ENCODE data around the gene DEAF1.

Gene DEAF1

GRCh38 chr11:641806-642370, 53.1 kb downstream of the DEAF1 start:
- no peak for DNase-seq

- DNase-seq = no peak
Observed at GRCh38 chr11:640021-640706, 54.9 kb downstream of the DEAF1 start.

- no peak for DNase-seq
Observed at GRCh38 chr11:639332-639955, 55.6 kb downstream of the DEAF1 start.

- no peak for DNase-seq
Observed at GRCh38 chr11:638631-639331, 56.2 kb downstream of the DEAF1 start.

- DNase-seq = no peak
Observed at GRCh38 chr11:637593-638521, 57.2 kb downstream of the DEAF1 start.

GRCh38 chr11:637333-637592, 57.8 kb downstream of the DEAF1 start:
- DNase-seq = no peak

GRCh38 chr11:636511-637332, 58.3 kb downstream of the DEAF1 start, which contains the start of gene DRD4:
Gene DRD4, plus strand, starts transcription at chr11:637269. Its CDS starts 36 bp downstream, at chr11:637305.
- no peak for DNase-seq

GRCh38 chr11:635945-636510, 59.0 kb downstream of the DEAF1 start:
- DNase-seq = no peak

- no peak for DNase-seq
Observed at GRCh38 chr11:630871-631270, 64.2 kb downstream of the DEAF1 start.

GRCh38 chr11:629237-629583, 65.8 kb downstream of the DEAF1 start:
- DNase-seq = no peak

- DNase-seq = no peak
Observed at GRCh38 chr11:628056-628455, 67.0 kb downstream of the DEAF1 start.

GRCh38 chr11:627308-627576, 67.8 kb downstream of the DEAF1 start:
- DNase-seq = no peak

GRCh38 chr11:626475-627307, 68.3 kb downstream of the DEAF1 start, which contains the start of gene SCT:
Gene SCT, minus strand, starts transcription at chr11:627181. Its CDS starts 38 bp downstream, at chr11:627143.
- DNase-seq = no peak

GRCh38 chr11:625636-626268, 69.3 kb downstream of the DEAF1 start:
- DNase-seq = no peak

- DNase-seq = no peak
Observed at GRCh38 chr11:624705-625635, 70.1 kb downstream of the DEAF1 start, which contains the start of gene CDHR5. Gene CDHR5, minus strand, starts transcription at chr11:624955. Its CDS starts 53 bp downstream, at chr11:624902.

- no peak for DNase-seq
Observed at GRCh38 chr11:623999-624704, 70.9 kb downstream of the DEAF1 start.

GRCh38 chr11:623349-623869, 71.6 kb downstream of the DEAF1 start:
- DNase-seq = no peak

- DNase-seq = no peak
Observed at GRCh38 chr11:621838-622237, 73.2 kb downstream of the DEAF1 start.

Measured in T1000 (cell line).